GM18507 (cell line): ENCODE results near the gene TMEM198.

Source experiments
- DNase-seq: peaks from one replicate; pipeline ENCODE4 v3.0.0; 2011; ENCODE audit warnings: low read depth; ENCODE audit not compliant: insufficient read length; ENCODE audit errors: extremely low spot score
- FAIRE-seq: peaks from 2 replicates; lab custom pipeline; 2011; peaks lifted over from hg19 to GRCh38; lab: Jason Lieb, UNC

The TMEM198 gene

GRCh38 chr2:219540784-219541504 is 2.9 kb upstream of the TMEM198 start:
- DNase-seq (no peak), FAIRE-seq (no peak)

DNA sequence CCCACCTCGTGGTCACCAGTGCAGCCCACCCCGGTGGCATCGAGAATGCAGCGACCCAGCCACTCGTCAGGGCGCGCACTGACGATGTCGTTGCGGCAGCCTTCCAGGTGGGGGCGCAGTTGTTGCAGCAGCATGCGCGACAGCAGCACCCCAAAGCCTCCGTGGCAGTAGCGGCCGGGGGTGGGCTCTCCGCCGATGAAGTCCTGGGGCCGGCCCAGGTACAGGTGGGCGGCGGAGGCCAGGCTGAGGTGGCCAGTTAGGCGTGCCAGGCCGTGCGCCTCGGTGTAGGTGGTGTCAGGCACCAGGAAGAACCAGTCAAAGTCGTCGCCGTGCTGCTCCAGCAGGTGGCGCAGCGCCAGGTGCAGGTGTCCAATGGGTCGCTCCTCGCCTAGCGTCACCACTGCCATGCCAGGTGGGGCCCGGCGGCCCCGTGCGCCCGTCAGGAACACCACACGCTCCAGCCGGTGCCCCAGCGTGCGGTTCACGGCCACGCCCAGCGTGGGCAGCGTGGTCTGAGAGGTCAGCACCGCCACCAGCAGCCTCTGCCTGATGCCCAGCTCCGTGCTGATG is 2.1 kb upstream of the TMEM198 start:
- peak; percentile 69 for DNase-seq
- FAIRE-seq, result peak; percentile 86

DNA sequence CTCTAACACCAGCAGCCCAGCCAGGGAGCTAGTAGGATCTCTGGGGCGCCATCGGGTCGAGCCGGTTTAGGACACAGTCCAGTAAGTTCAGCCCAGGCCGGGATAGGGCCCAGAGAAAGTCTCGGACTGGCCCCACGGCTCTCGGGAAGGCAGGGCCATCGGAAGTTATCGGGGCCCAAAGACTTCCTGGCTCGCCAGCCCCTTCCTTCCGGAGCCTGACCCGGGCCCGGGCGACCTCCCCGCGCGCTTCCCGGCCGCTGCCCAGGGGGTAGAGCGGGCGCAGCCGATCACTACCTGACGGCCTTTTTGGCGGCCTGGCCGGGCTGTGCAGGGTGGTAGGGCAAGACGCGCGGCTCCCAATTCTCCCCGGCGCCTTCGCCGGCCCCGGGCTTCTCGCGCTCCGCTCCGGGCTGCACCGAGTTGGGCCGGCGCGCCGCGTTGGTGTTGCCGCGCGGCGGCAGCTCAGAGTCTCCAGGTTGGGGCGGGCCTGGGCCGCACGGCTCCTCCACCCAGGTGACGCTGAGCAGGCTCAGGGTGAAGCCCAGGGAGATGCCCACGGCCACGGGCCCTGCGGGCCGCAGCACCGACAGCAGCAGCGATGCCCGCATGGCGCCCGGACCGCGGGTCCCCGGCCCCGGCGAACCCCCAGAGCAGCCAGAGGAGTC is 765 bp upstream of the TMEM198 start:
- FAIRE-seq (no peak), DNase-seq (no peak)

GRCh38 chr2:219544567-219544966 is 739 bp downstream of the TMEM198 start:
- FAIRE-seq, result no peak
- no peak for DNase-seq

DNA sequence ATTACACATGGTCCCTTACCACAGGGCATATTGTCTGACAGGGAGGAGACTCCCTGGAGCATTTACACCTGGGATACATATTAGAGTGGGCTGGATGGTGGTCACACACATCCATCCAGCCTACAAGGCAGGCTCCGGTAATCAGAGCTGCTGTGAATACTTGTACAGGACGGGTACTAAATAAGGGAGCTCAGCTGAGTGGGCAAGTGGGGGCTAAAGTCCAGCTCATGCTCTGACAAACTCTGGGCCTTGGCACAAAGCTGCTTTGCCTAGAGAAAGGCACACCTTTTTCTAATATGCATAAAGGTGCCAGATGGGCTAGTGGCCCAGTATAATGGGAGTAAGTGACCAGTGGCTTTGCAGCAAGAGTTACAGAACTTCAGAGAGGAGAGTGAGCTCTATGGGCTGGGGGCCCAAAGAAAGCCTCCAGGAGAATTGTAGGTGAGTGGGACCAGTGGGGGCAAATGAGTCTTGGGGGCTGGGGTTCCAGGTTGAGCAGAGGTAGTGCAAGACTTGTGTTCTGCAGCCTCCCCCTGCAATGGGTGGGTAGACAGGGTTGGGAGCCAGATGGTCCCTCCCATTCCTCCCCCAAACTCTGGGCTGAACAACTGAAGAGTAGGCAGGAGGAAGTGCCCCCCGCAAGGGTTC is 1.6 kb downstream of the TMEM198 start:
- no peak for FAIRE-seq
- no peak for DNase-seq

- FAIRE-seq, result no peak
- DNase-seq, result no peak
Observed at GRCh38 chr2:219545943-219546352, 2.1 kb downstream of the TMEM198 start.

GRCh38 chr2:219547621-219548020 is 3.8 kb downstream of the TMEM198 start:
- FAIRE-seq (no peak), DNase-seq (no peak)

GRCh38 chr2:219548990-219549389 is 5.2 kb downstream of the TMEM198 start:
- no peak for FAIRE-seq
- DNase-seq, result no peak

GRCh38 chr2:219549619-219550018 is 5.8 kb downstream of the TMEM198 start:
- DNase-seq, result no peak
- no peak for FAIRE-seq

GRCh38 chr2:219551441-219552381 is 7.9 kb downstream of the TMEM198 start:
- DNase-seq (no peak), FAIRE-seq (no peak)

DNA sequence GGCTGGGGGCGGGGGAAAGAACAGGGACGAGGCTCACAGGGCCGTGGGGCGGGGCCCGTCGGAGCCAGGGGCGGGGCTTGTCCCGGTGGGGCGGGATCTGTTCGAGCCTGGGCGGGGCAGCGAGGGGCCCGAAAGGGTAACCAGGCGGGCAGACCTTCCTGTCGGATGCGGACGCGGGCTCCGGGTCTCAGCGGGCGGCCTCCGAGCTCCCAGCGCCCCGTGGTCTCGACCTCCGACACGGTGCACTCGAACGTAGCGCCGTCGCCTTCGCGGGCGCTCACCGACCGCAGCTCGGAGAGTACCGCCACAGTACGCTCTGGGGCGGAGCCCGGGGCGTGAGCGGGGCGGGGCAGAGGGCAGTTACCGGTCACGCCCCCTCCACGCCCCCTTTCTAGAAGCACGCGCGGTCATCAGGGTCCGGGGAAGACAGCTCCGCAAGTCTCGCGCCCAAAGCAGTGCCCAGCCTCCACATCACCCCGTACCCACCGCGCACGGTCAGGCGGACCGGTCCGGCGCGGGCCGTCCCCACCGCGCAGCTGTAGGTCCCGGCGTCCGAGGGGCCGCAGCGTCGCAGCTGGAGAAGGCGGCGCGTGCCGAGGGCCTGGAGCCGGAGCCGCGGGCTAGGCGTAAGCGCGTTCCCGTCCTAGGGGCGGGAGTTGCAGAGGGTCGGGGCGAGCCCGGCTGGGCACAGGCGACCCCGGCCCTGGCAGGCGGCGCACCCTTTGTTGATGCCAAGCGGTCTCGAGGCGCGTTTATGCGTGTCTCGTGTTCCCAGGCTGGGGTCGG is 8.7 kb downstream of the TMEM198 start:
- FAIRE-seq (peak; percentile 29), DNase-seq (peak; percentile 71)

- FAIRE-seq, result no peak
- no peak for DNase-seq
Observed at GRCh38 chr2:219553168-219553417, 9.3 kb downstream of the TMEM198 start.

DNA sequence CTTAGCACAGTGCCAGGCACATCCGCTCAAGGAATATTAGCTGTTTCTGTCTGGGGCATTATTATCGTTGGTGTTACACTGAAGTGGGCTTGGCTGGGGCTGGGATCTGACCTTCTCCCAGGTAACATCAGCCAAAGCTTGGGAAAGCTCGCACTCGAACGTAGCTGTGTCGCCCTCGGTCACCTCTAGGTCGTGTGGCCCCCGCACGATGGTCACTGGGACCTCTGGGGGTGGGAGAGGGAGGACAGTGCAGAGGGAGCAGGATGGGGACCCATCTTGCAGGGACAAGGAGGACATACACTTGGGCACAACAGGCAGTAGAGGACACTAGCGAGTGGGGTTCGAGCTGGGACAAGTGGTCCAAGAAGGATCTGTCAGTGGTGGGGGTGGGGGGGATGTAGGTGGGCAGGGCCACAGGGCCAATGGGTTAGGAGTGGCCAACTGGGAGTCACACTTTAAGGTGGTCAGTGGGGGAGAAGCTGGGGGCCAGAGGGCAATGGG is 9.7 kb downstream of the TMEM198 start:
- FAIRE-seq, result no peak
- no peak for DNase-seq

DNA sequence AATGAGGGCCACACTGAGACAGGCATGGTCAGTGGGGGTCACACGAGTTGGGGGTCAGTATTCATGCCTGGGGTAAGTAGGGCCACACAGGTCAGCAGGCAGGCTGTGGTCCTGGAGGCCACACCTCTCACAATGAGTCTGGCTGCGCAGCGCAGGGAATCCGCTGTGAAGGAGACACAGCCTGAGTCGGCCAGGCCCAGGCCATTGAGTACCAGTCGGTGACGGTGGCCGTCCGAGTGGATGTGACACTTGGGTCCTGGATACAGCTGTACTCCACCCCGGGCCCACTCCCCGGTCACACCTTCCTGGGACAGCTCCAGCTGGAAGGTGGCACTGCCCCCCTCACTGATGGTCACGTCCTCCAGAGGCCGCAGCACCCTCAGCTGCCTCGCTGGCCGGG is 10.5 kb downstream of the TMEM198 start:
- FAIRE-seq, result no peak
- DNase-seq, result no peak

DNA sequence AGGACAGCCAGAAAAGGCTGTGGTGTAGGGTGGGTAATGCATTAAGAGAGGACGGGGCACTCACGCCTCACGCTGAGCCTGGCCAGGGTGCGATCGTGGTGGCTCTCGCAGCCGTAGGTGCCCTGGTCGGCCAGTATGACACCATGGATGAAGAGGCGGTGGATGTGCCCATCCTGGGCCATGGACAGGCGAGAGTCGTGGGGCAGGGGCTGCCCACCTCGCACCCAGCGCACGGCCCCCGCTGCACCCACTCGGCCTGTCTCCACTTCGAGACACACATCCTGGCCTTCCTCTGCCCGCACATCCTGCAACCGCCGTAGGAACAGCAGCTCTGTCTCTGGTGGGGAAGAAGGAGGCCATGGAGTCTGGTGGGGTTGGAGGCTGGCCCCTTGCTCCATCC is 12.1 kb downstream of the TMEM198 start:
- DNase-seq, result no peak
- no peak for FAIRE-seq

DNA sequence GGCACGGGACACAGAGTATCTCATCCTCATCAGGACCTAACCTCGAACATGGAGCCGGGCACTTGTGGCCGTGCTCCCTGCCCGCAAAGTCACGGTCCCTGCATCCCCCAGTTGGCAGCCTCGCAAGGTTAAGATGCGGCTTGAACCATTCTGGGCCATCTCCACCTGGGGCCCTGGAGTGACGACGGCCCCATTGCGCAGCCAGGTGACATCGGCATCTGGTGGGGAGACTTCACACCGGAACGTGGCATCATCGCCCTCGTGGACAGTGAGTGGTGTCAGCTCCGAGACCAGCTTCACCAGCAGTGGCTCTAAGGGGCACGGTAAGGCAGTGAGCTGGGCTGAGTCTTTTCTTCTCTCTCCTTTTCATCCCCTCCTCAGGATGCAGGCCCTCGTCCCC is 12.6 kb downstream of the TMEM198 start:
- DNase-seq (no peak), FAIRE-seq (no peak)

GRCh38 chr2:219557320-219557719 is 13.5 kb downstream of the TMEM198 start:
- DNase-seq (no peak), FAIRE-seq (no peak)

DNA sequence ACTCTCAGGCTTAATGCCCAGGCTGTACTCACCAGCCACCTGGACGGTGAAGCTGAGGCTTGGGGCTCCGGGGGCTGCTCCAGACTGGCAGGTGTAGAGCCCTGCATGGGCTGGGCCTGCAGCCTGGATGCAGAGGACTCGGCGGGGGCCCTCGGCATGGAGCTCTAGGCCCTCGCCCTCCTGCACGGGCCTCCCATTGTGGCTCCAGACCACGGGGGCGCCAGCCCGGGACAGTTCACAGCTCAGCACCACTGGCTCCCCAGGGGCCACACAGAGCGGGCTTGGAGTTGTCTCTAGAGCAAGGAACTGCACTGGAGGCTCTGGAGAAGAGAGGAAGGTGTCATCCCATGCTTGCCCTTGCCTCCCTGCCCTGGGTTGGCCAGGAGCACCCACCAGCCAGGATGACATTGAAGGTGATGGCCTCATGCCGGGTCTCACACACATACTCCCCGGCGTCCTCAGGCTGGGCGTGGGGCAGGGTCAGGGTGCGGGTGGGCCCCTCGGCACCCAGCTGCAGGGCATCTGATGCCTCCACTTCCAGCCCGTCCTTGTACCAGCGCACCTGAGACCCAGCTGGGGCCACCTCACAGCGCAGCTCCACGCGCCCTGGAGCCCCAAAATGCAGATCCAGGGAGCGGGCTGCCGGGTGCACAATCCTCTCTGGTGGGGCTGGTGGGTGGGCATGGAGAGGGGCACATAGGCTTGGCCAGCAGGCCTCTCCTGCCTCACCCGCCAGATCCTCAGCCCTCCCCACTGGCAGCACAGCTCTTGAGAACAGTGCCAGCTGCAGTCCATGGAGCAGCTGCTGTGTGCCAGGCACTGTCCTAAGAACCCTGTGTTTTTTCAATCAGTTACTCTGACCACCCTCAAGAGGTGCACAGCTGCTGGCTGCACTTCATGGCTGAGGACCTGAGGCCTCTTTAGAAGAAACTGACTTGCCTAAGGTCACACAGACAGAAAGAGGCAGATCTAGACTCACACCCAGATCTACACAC is 14.3 kb downstream of the TMEM198 start:
- no peak for DNase-seq
- no peak for FAIRE-seq
